HEK293 (cell line): ENCODE measurements around the gene CAMKK1.

Source experiments
- CTCF ChIA-PET: fragments of 350-600 bp; formaldehyde crosslinking; extraction: SDS; loops from one replicate; lab custom pipeline; 2021; ENCODE audit warnings: antibody characterized with exemption; lab: Yijun Ruan, JAX
- POLR2A ChIA-PET: fragments of 300-600 bp; formaldehyde crosslinking; extraction: SDS; loops from one replicate; lab custom pipeline; 2020; ENCODE audit warnings: antibody characterized with exemption, inconsistent platforms; lab: Yijun Ruan, JAX
- H3K27ac ChIP-seq: fragments of 200-500 bp; sonication (Bioruptor generic); 2 replicates; pipeline ENCODE4 v1.5.1; 2014; ENCODE audit warnings: low read depth, low read length, control low read depth, inconsistent platforms; ENCODE audit errors: extremely low read depth
- H3K36me3 ChIP-seq, 2 experiments: fragments of 200-500 bp in 1 of 2; sonication (Bioruptor generic) in 1 of 2; 1 replicate in 1 of 2; 2 replicates in 1 of 2; pipeline ENCODE4 v1.5.1; 2014 to 2017; ENCODE audit warnings: inconsistent platforms in 2 of 2, low read length in 2 of 2; ENCODE audit not compliant: control insufficient read depth in 2 of 2, insufficient read depth in 1 of 2
- H3K4me1 ChIP-seq: fragments of 200-500 bp; sonication (Bioruptor generic); 2 replicates; pipeline ENCODE4 v1.5.1; 2014; ENCODE audit warnings: mild to moderate bottlenecking, low read length, inconsistent platforms; ENCODE audit not compliant: control insufficient read depth, insufficient read depth
- H3K4me3 ChIP-seq: 2 replicates; pipeline ENCODE4 v1.5.1; 2011; ENCODE audit warnings: low read depth, mild to moderate bottlenecking, control low read depth, low read length, moderate library complexity
- H3K9me3 ChIP-seq: fragments of 200-500 bp; sonication (Bioruptor generic); 2 replicates; pipeline ENCODE4 v1.5.1; 2014; ENCODE audit warnings: low read depth, low read length, inconsistent platforms; ENCODE audit not compliant: control insufficient read depth, insufficient read depth
- FEZF1 ChIP-seq: fragments of 450-650 bp; formaldehyde crosslinking; IDR thresholded peaks from 2 replicates; pipeline ENCODE4 v1.5.1; 2016; ENCODE audit warnings: missing biosample characterization, missing genetic modification characterization
- KLF1 ChIP-seq: fragments of 450-650 bp; formaldehyde crosslinking; IDR thresholded peaks from 2 replicates; pipeline ENCODE4 v1.5.1; 2016; ENCODE audit warnings: missing biosample characterization, missing genetic modification characterization
- KLF9 ChIP-seq: fragments of 450-650 bp; formaldehyde crosslinking; IDR thresholded peaks from 2 replicates; pipeline ENCODE4 v1.5.1; 2016; ENCODE audit warnings: missing biosample characterization, missing genetic modification characterization, low read depth
- PRDM1 ChIP-seq: fragments of 450-650 bp; formaldehyde crosslinking; IDR thresholded peaks from 2 replicates; pipeline ENCODE4; 2016; ENCODE audit warnings: missing biosample characterization, missing genetic modification characterization
- SCRT2 ChIP-seq: fragments of 450-650 bp; formaldehyde crosslinking; IDR thresholded peaks from 2 replicates; pipeline ENCODE4 v1.5.1; 2016; ENCODE audit warnings: missing biosample characterization, missing genetic modification characterization
- SETDB1 ChIP-seq: IDR thresholded peaks from one replicate; pipeline ENCODE4 v1.6.1; 2017; ENCODE audit warnings: mild to moderate bottlenecking, low read length, moderate library complexity, mixed read lengths; ENCODE audit not compliant: insufficient read length
- SP7 ChIP-seq: fragments of 450-650 bp; formaldehyde crosslinking; IDR thresholded peaks from 2 replicates; pipeline ENCODE4 v1.5.1; 2016; ENCODE audit warnings: missing biosample characterization, missing genetic modification characterization
- YY2 ChIP-seq: fragments of 450-650 bp; formaldehyde crosslinking; IDR thresholded peaks from 2 replicates; pipeline ENCODE4 v1.5.1; 2016; ENCODE audit warnings: missing biosample characterization, missing genetic modification characterization
- ZBTB17 ChIP-seq: fragments of 450-650 bp; formaldehyde crosslinking; IDR thresholded peaks from 2 replicates; pipeline ENCODE4 v1.5.1; 2016; ENCODE audit warnings: missing biosample characterization, missing genetic modification characterization
- ZBTB20 ChIP-seq: fragments of 450-650 bp; formaldehyde crosslinking; IDR thresholded peaks from 2 replicates; pipeline ENCODE4 v1.5.1; 2016; ENCODE audit warnings: missing biosample characterization, missing genetic modification characterization
- ZBTB6 ChIP-seq: fragments of 450-650 bp; formaldehyde crosslinking; IDR thresholded peaks from 2 replicates; pipeline ENCODE4 v1.5.1; 2017; ENCODE audit warnings: missing biosample characterization, missing genetic modification characterization
- ZNF292 ChIP-seq: fragments of 450-650 bp; formaldehyde crosslinking; IDR thresholded peaks from 2 replicates; pipeline ENCODE4 v1.5.1; 2016; ENCODE audit warnings: low read depth, missing biosample characterization, missing genetic modification characterization, borderline replicate concordance
- ZNF302 ChIP-seq: fragments of 450-650 bp; formaldehyde crosslinking; IDR thresholded peaks from 2 replicates; pipeline ENCODE4 v1.5.1; 2016; ENCODE audit warnings: missing biosample characterization, missing genetic modification characterization, low read depth
- ZNF335 ChIP-seq: fragments of 450-650 bp; formaldehyde crosslinking; conservative IDR thresholded peaks from 2 replicates; pipeline ENCODE4 v1.5.1; 2016; ENCODE audit warnings: missing biosample characterization, missing genetic modification characterization
- ZNF341 ChIP-seq: fragments of 450-650 bp; formaldehyde crosslinking; IDR thresholded peaks from 2 replicates; pipeline ENCODE4; 2016; ENCODE audit warnings: low read depth, missing biosample characterization, missing genetic modification characterization
- ZNF404 ChIP-seq: fragments of 450-650 bp; formaldehyde crosslinking; IDR thresholded peaks from 2 replicates; pipeline ENCODE4 v1.5.1; 2017; ENCODE audit warnings: missing biosample characterization, missing genetic modification characterization
- ZNF548 ChIP-seq: fragments of 450-650 bp; formaldehyde crosslinking; IDR thresholded peaks from 2 replicates; pipeline ENCODE4 v1.5.1; 2016; ENCODE audit warnings: missing biosample characterization, missing genetic modification characterization
- ZNF629 ChIP-seq: fragments of 450-650 bp; formaldehyde crosslinking; IDR thresholded peaks from 2 replicates; pipeline ENCODE4 v1.5.1; 2017; ENCODE audit warnings: missing biosample characterization, missing genetic modification characterization
- ZNF837 ChIP-seq: fragments of 450-650 bp; formaldehyde crosslinking; IDR thresholded peaks from 2 replicates; pipeline ENCODE4 v1.5.1; 2016; ENCODE audit warnings: missing biosample characterization, missing genetic modification characterization
- ZSCAN16 ChIP-seq: fragments of 450-650 bp; formaldehyde crosslinking; IDR thresholded peaks from 2 replicates; pipeline ENCODE4 v1.5.1; 2016; ENCODE audit warnings: missing biosample characterization, missing genetic modification characterization
- TF ChIP-seq, protein P1 (sequence below): fragments of 450-650 bp; formaldehyde crosslinking; IDR thresholded peaks from 2 replicates; pipeline ENCODE4 v1.5.1; 2017; ENCODE audit warnings: missing biosample characterization, missing genetic modification characterization
- TF ChIP-seq, protein P2 (sequence below): fragments of 450-650 bp; formaldehyde crosslinking; IDR thresholded peaks from 2 replicates; pipeline ENCODE4 v1.5.1; 2016; ENCODE audit warnings: missing biosample characterization, missing genetic modification characterization

CAMKK1 gene

DNA sequence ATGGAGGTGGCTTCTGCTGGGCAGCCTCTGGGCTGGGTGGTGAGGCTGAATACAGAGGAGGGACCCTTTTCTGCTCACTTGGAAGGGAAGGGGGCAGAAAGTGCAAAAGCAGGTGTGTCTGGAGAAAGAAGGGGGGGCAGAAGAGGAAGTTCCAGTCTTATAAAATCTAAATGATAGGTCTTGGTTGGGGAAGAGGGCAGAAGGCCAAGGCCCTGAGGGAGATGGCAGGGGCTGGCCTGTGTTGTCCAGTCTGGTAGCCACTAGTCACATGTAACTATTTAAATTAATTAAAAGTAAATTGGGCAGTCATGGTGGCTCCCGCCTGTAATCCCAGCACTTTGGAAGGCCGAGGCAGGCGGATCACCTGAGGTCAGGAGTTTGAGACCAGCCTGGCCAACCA, 2.5 kb upstream of the CAMKK1 start:
- H3K4me3 ChIP-seq: no peak overlapping the region
- CTCF ChIA-PET: interaction anchor here (0.7 to 3.2 kb wide), 4 partner anchors 18 to 127 kb away, joined by 3 to 20 read pairs (median 11); partner anchors contain the start of gene NCBP3
- no peaks in the 10 kb centered on the region for H3K9me3 ChIP-seq
- no peaks in the 10 kb centered on the region for H3K36me3 ChIP-seq
- H3K27ac ChIP-seq: no peak overlapping the region
- H3K4me1 ChIP-seq: peaks cover 19% of the 10 kb centered on the region
- POLR2A ChIA-PET: interaction anchor here (0.6 to 0.7 kb wide), 2 partner anchors 248 to 1895 kb away, joined by 4 to 5 read pairs; no protein-coding TSS in a partner anchor
- TF ChIP-seq ZNF302 (tag by site-specific recombination): no peak
- TF ChIP-seq KLF9 (tag by site-specific recombination): no peak
- TF ChIP-seq FEZF1 (tag by site-specific recombination): no peak
- 0 out of 2 replicates have a peak, but pooled peaks have one; percentile 4 for TF ChIP-seq KLF1
- no peak for TF ChIP-seq PRDM1
- TF ChIP-seq SP7 (tag by site-specific recombination): 0 out of 2 replicates have a peak, but pooled peaks have one; percentile 22

GRCh38 chr17:3894911-3895343, 2.1 kb upstream of the CAMKK1 start:
- CTCF ChIA-PET: interaction anchor here (0.6 to 3.2 kb wide), 8 partner anchors 12 to 128 kb away, joined by 3 to 20 read pairs (median 3); partner anchors contain the start of gene NCBP3
- no peak overlapping the region for H3K27ac ChIP-seq

GRCh38 chr17:3894188-3894587, 1.3 kb upstream of the CAMKK1 start:
- CTCF ChIA-PET: interaction anchor here (0.6 to 3.2 kb wide), 10 partner anchors 9 to 156 kb away, joined by 3 to 20 read pairs (median 4); partner anchors contain the start of gene NCBP3
- Histone ChIP-seq H3K9me3 (no peaks in the 10 kb centered on the region), H3K36me3 (no peaks in the 10 kb centered on the region), H3K27ac (no peak overlapping the region), H3K4me1 (peaks cover 30% of the 10 kb centered on the region), H3K4me3 (no peak overlapping the region)
- TF ChIP-seq ZNF404 (tag by site-specific recombination): no peak
- peak; percentile 62 for TF ChIP-seq SETDB1
- POLR2A ChIA-PET: interaction anchor here (0.9 to 2.6 kb wide), 5 partner anchors 9 to 249 kb away, joined by 3 to 13 read pairs (median 3); partner anchors contain the start of genes CYB5D2 and NCBP3

More at GRCh38 chr17:3894911-3895343, 2.1 kb upstream of the CAMKK1 start:
- POLR2A ChIA-PET: interaction anchor here (0.6 to 2.6 kb wide), 5 partner anchors 8 to 1894 kb away, joined by 3 to 13 read pairs (median 4); partner anchors contain the start of gene NCBP3
- Histone ChIP-seq H3K36me3 (no peaks in the 10 kb centered on the region), H3K9me3 (no peaks in the 10 kb centered on the region), H3K4me3 (no peak overlapping the region), H3K4me1 (peaks cover 23% of the 10 kb centered on the region)
- TF ChIP-seq KLF1: 0 out of 2 replicates have a peak, but pooled peaks have one; percentile 4
- TF ChIP-seq ZNF335 (tag by site-specific recombination): peak; percentile 43; the same call in 1 of the 2 replicates
- TF ChIP-seq ZSCAN16 (tag by site-specific recombination): peak; percentile 62
- no peak for TF ChIP-seq SCRT2 (tag by site-specific recombination)
- no peak for TF ChIP-seq ZNF629 (tag by site-specific recombination)
- no peak for TF ChIP-seq ZNF292
- TF ChIP-seq, protein P1, sequence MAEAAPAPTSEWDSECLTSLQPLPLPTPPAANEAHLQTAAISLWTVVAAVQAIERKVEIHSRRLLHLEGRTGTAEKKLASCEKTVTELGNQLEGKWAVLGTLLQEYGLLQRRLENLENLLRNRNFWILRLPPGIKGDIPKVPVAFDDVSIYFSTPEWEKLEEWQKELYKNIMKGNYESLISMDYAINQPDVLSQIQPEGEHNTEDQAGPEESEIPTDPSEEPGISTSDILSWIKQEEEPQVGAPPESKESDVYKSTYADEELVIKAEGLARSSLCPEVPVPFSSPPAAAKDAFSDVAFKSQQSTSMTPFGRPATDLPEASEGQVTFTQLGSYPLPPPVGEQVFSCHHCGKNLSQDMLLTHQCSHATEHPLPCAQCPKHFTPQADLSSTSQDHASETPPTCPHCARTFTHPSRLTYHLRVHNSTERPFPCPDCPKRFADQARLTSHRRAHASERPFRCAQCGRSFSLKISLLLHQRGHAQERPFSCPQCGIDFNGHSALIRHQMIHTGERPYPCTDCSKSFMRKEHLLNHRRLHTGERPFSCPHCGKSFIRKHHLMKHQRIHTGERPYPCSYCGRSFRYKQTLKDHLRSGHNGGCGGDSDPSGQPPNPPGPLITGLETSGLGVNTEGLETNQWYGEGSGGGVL (tag by site-specific recombination): peak; percentile 77

DNA sequence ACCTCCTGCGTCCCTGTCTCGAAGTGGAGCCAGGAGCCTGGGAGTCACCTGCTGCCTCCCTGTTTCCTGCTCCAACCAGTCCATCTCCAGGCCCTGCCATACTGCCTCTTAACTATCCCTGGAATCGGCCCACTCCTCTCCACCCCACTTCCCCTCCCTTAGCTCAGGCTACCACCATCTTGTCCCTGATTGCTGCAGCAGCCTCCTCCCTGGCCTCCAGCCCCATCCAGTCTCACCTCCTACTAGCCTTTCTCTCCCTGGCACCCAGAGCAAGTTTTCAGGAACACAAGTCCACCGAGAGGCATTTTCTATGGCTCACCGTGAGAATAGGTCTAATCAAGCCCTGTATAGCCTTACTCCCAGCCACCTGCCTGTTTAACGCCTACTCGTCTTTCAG, 865 bp upstream of the CAMKK1 start:
- H3K4me1 ChIP-seq: peaks cover 35% of the 10 kb centered on the region
- CTCF ChIA-PET: interaction anchor here (0.6 to 3.2 kb wide), 11 partner anchors 8 to 155 kb away, joined by 3 to 20 read pairs (median 3); partner anchors contain the start of gene P2RX1
- TF ChIP-seq ZNF837 (tag by site-specific recombination): no peak
- TF ChIP-seq, protein P2, sequence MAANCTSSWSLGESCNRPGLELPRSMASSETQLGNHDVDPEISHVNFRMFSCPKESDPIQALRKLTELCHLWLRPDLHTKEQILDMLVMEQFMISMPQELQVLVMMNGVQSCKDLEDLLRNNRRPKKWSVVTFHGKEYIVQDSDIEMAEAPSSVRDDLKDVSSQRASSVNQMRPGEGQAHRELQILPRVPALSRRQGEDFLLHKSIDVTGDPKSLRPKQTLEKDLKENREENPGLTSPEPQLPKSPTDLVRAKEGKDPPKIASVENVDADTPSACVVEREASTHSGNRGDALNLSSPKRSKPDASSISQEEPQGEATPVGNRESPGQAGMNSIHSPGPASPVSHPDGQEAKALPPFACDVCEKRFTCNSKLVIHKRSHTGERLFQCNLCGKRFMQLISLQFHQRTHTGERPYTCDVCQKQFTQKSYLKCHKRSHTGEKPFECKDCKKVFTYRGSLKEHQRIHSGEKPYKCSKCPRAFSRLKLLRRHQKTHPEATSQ (tag by site-specific recombination): no peak
- TF ChIP-seq ZNF548 (tag by site-specific recombination): peak; percentile 96
- peak; percentile 41; the same call in 1 of the 2 replicates for TF ChIP-seq YY2 (tag by site-specific recombination)
- TF ChIP-seq ZNF335 (tag by site-specific recombination): 0 out of 2 replicates have a peak, but pooled peaks have one; percentile 36
- peak; percentile 41 for TF ChIP-seq ZBTB17 (tag by site-specific recombination)
- 0 out of 2 replicates have a peak, but pooled peaks have one; percentile 0 for TF ChIP-seq ZBTB20 (tag by site-specific recombination)
- no peak for TF ChIP-seq ZBTB6 (tag by site-specific recombination)
- peak; percentile 23; the same call in 1 of the 2 replicates for TF ChIP-seq ZNF341 (tag by site-specific recombination)
- TF ChIP-seq, all 188 proteins: peak for 6
- no peaks in the 10 kb centered on the region for H3K36me3 ChIP-seq
- POLR2A ChIA-PET: interaction anchor here (0.9 to 2.6 kb wide), 7 partner anchors 8 to 250 kb away, joined by 3 to 13 read pairs (median 3); partner anchors contain the start of genes CYB5D2 and NCBP3
- peak overlapping the region; percentile 52; the same call in 1 of the 2 replicates for H3K4me3 ChIP-seq
- peak overlapping the region; percentile 90 for H3K27ac ChIP-seq
- no peaks in the 10 kb centered on the region for H3K9me3 ChIP-seq
